H9 (cell line): ENCODE data around the gene HS6ST3. TPM values are rescaled to one million over a fixed set of nuclear protein-coding genes. Genes with fewer than 3 reads are reported as not detected.

Experiments used
- DNase-seq: peaks from one replicate; pipeline ENCODE4 v3.0.0-alpha.2; 2017
- H2AFZ ChIP-seq: one replicate; pipeline ENCODE4 v1.6.1; 2013; ENCODE audit warnings: mild to moderate bottlenecking, low read length, control low read depth, moderate library complexity
- H2AK5ac ChIP-seq: 2 replicates; pipeline ENCODE4 v1.6.1; 2013; ENCODE audit warnings: low read length, control low read depth, mixed read lengths; ENCODE audit not compliant: insufficient read length
- H2BK120ac ChIP-seq: one replicate; pipeline ENCODE4 v1.6.1; 2013; ENCODE audit warnings: low read depth, mild to moderate bottlenecking, low read length, control low read depth, inconsistent platforms; ENCODE audit not compliant: poor library complexity, severe bottlenecking
- H2BK12ac ChIP-seq: 2 replicates; pipeline ENCODE4 v1.6.1; 2013; ENCODE audit warnings: low read length, control low read depth, mixed read lengths, low read depth; ENCODE audit not compliant: insufficient read length
- H2BK15ac ChIP-seq: 2 replicates; pipeline ENCODE4 v1.6.1; 2013; ENCODE audit warnings: low read depth, low read length, control low read depth
- H2BK20ac ChIP-seq: one replicate; pipeline ENCODE4 v1.6.1; 2013; ENCODE audit warnings: low read depth, mild to moderate bottlenecking, low read length, control low read depth, inconsistent platforms; ENCODE audit not compliant: poor library complexity, severe bottlenecking
- H2BK5ac ChIP-seq: 2 replicates; pipeline ENCODE4 v1.6.1; 2013; ENCODE audit warnings: low read length, control low read depth, mixed read lengths; ENCODE audit not compliant: insufficient read length
- H3K14ac ChIP-seq: 2 replicates; pipeline ENCODE4 v1.6.1; 2013; ENCODE audit warnings: low read length, control low read depth; ENCODE audit not compliant: insufficient read depth
- H3K18ac ChIP-seq: 2 replicates; pipeline ENCODE4 v1.6.1; 2013; ENCODE audit warnings: low read depth, mild to moderate bottlenecking, mixed read lengths, low read length, control low read depth; ENCODE audit not compliant: insufficient read length
- H3K23ac ChIP-seq: 2 replicates; pipeline ENCODE4 v1.6.1; 2013; ENCODE audit warnings: low read length, control low read depth, mixed read lengths, low read depth; ENCODE audit not compliant: insufficient read length
- H3K23me2 ChIP-seq: 2 replicates; pipeline ENCODE4 v1.6.1; 2013; ENCODE audit warnings: low read depth, mild to moderate bottlenecking, mixed read lengths, low read length, control low read depth; ENCODE audit not compliant: insufficient read length, poor library complexity, severe bottlenecking
- H3K27ac ChIP-seq: 2 replicates; pipeline ENCODE4 v1.5.1; 2013; ENCODE audit warnings: low read length, control low read depth, mixed read lengths, low read depth; ENCODE audit not compliant: insufficient read length
- H3K27me3 ChIP-seq: 2 replicates; pipeline ENCODE4 v1.6.1; 2013; ENCODE audit warnings: low read length, control low read depth, inconsistent platforms; ENCODE audit not compliant: insufficient read depth
- H3K4ac ChIP-seq: 2 replicates; pipeline ENCODE4 v1.6.1; 2013; ENCODE audit warnings: low read depth, mild to moderate bottlenecking, control low read depth, inconsistent platforms, low read length, moderate library complexity
- H3K4me1 ChIP-seq: 2 replicates; pipeline ENCODE4 v1.6.1; 2013; ENCODE audit warnings: low read length, control low read depth, inconsistent platforms; ENCODE audit not compliant: insufficient read depth
- H3K4me2 ChIP-seq: 2 replicates; pipeline ENCODE4 v1.6.1; 2013; ENCODE audit warnings: low read length, control low read depth, mixed read lengths; ENCODE audit not compliant: insufficient read length, insufficient read depth
- H3K56ac ChIP-seq: 2 replicates; pipeline ENCODE4 v1.6.1; 2013; ENCODE audit warnings: low read depth, mild to moderate bottlenecking, mixed read lengths, low read length, control low read depth; ENCODE audit not compliant: insufficient read length
- H3K79me1 ChIP-seq: 2 replicates; pipeline ENCODE4 v1.6.1; 2013; ENCODE audit warnings: low read depth, mild to moderate bottlenecking, moderate library complexity, low read length, control low read depth, inconsistent platforms; ENCODE audit not compliant: insufficient read depth, poor library complexity, severe bottlenecking
- H3K79me2 ChIP-seq: 2 replicates; pipeline ENCODE4 v1.6.1; 2013; ENCODE audit warnings: low read length, control low read depth, inconsistent platforms; ENCODE audit not compliant: insufficient read depth
- H3K9ac ChIP-seq: 2 replicates; pipeline ENCODE4 v1.6.1; 2013; ENCODE audit warnings: low read length, control low read depth, mixed read lengths; ENCODE audit not compliant: insufficient read length; ENCODE audit errors: extremely low read depth
- H3K9me3 ChIP-seq: one replicate; pipeline ENCODE4 v1.6.1; 2013; ENCODE audit warnings: low read depth, low read length, inconsistent platforms; ENCODE audit not compliant: control insufficient read depth
- H3T11ph ChIP-seq: one replicate; pipeline ENCODE4 v1.6.1; 2013; ENCODE audit warnings: mild to moderate bottlenecking, low read length, control low read depth, inconsistent platforms
- H4K20me1 ChIP-seq: one replicate; pipeline ENCODE4 v1.6.1; 2013; ENCODE audit not compliant: control insufficient read depth, insufficient read length, insufficient read depth
- H4K5ac ChIP-seq: 2 replicates; pipeline ENCODE4 v1.6.1; 2013; ENCODE audit warnings: low read depth, mild to moderate bottlenecking, mixed read lengths, low read length, control low read depth; ENCODE audit not compliant: insufficient read length
- H4K8ac ChIP-seq: replicated peaks from 2 replicates; pipeline ENCODE4 v1.6.1; 2013; ENCODE audit warnings: low read length, control low read depth, mixed read lengths, low read depth; ENCODE audit not compliant: insufficient read length
- H4K91ac ChIP-seq: 2 replicates; pipeline ENCODE4 v1.6.1; 2013; ENCODE audit warnings: low read depth, mild to moderate bottlenecking, moderate library complexity, mixed read lengths, low read length, control low read depth; ENCODE audit not compliant: insufficient read length
- H3K27ac Mint-ChIP-seq, 3 experiments: 2 replicates in 2 of 3; 3 replicates in 1 of 3; pipeline ENCODE4 v1.8.0; 2020 to 2021; ENCODE audit warnings: mixed read lengths in 3 of 3, mild to moderate bottlenecking in 1 of 3, moderate library complexity in 1 of 3
- H3K27me3 Mint-ChIP-seq: 2 replicates; pipeline ENCODE4 v1.8.0; 2021; ENCODE audit warnings: low read depth, mild to moderate bottlenecking, moderate library complexity, mixed read lengths
- H3K36me3 Mint-ChIP-seq, 3 experiments: 2 replicates in 2 of 3; 3 replicates in 1 of 3; pipeline ENCODE4 v1.8.0; 2020 to 2021; ENCODE audit warnings: low read depth in 3 of 3, mixed read lengths in 3 of 3; ENCODE audit not compliant: insufficient read depth in 1 of 3
- H3K4me1 Mint-ChIP-seq, 2 experiments: 2 replicates each; pipeline ENCODE4 v1.8.0; 2020; ENCODE audit warnings: mixed read lengths in 2 of 2
- H3K4me3 Mint-ChIP-seq, 2 experiments: 2 replicates in 1 of 2; 3 replicates in 1 of 2; pipeline ENCODE4 v1.8.0; 2020 to 2021; ENCODE audit warnings: mild to moderate bottlenecking in 2 of 2, mixed read lengths in 2 of 2, moderate library complexity in 1 of 2
- H3K9me3 Mint-ChIP-seq, 2 experiments: 2 replicates in 1 of 2; 3 replicates in 1 of 2; pipeline ENCODE4 v1.8.0; 2020; ENCODE audit warnings: mild to moderate bottlenecking in 2 of 2, mixed read lengths in 2 of 2, moderate library complexity in 1 of 2
- CTCF ChIP-seq: fragments of 200-600 bp; sonication (generic); conservative IDR thresholded peaks from 3 replicates; pipeline ENCODE4 v1.8.0; 2021; ENCODE audit warnings: antibody characterized with exemption, mild to moderate bottlenecking
- total RNA-seq: library from RNA; stranded (reverse); gene quantifications from 2 replicates; pipeline ENCODE4 v1.2.1, GENCODE V29; 2021

Gene HS6ST3
- total RNA-seq, 1 experiment from 2014 or later: 0.44 TPM

DNA sequence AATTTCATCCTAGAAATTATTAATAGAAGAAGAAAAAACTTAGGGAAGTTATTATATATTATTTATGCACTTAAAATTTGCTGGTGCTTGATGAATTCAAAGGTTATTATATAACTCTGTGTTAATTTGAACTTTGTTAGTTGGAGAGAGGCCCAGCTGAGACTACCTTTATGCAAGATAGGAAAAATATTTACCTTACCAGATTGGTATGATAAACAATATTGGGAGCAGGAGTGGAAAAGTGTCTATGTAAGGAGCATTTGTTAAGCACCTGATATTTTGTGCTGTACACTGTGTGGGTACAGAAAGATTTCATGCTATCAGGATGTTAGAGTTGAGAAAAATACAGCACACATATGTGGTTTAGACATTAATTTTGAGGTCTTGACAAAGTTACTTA lies 547.1 kb downstream of the HS6ST3 start:
- H4K8ac ChIP-seq: no peak overlapping the region
- no peak overlapping the region for H2BK15ac ChIP-seq
- H3K9me3 Mint-ChIP-seq: peaks cover 1 to 8% of the 10 kb centered on the region in 2 experiments; a peak in 4 of 5 replicates
- no peak overlapping the region for H3K56ac ChIP-seq
- H2AK5ac ChIP-seq: no peak overlapping the region
- H3K14ac ChIP-seq: no peak overlapping the region
- no peak overlapping the region for H3K4me3 Mint-ChIP-seq
- no peak overlapping the region for H3K18ac ChIP-seq
- no peak for TF ChIP-seq CTCF
- no peaks in the 10 kb centered on the region for H4K20me1 ChIP-seq
- no peak overlapping the region for H3T11ph ChIP-seq
- H2BK20ac ChIP-seq: no peak overlapping the region
- no peak overlapping the region for H2BK12ac ChIP-seq
- no peak overlapping the region for H4K5ac ChIP-seq
- no peak overlapping the region for H2BK5ac ChIP-seq
- no peaks in the 10 kb centered on the region for H3K4me1 ChIP-seq
- H2AFZ ChIP-seq: no peak overlapping the region
- no peak overlapping the region for H3K9ac ChIP-seq
- H3K4me2 ChIP-seq: no peak overlapping the region
- no peaks in the 10 kb centered on the region for H3K9me3 ChIP-seq
- no peak overlapping the region for H3K27ac ChIP-seq
- H3K23me2 ChIP-seq: no peaks in the 10 kb centered on the region
- H3K79me1 ChIP-seq: no peaks in the 10 kb centered on the region
- no peak for DNase-seq
- no peaks in the 10 kb centered on the region for H3K27me3 Mint-ChIP-seq
- H3K27ac Mint-ChIP-seq: no peak overlapping the region
- peaks cover 0 to 2% (median 1%) of the 10 kb centered on the region in 3 experiments; a peak in 5 of 7 replicates for H3K36me3 Mint-ChIP-seq
- H3K27me3 ChIP-seq: no peaks in the 10 kb centered on the region
- no peak overlapping the region for H3K4ac ChIP-seq
- H3K23ac ChIP-seq: no peak overlapping the region
- H3K4me1 Mint-ChIP-seq: no peaks in the 10 kb centered on the region
- H4K91ac ChIP-seq: no peak overlapping the region
- no peaks in the 10 kb centered on the region for H3K79me2 ChIP-seq
- H2BK120ac ChIP-seq: no peak overlapping the region
